HEK293 (cell line): Measurements from ENCODE around the gene SORL1.

Source experiments
- CTCF ChIA-PET: fragments of 350-600 bp; formaldehyde crosslinking; extraction: SDS; loops from one replicate; lab custom pipeline; 2021; ENCODE audit warnings: antibody characterized with exemption; lab: Yijun Ruan, JAX
- POLR2A ChIA-PET: fragments of 300-600 bp; formaldehyde crosslinking; extraction: SDS; loops from one replicate; lab custom pipeline; 2020; ENCODE audit warnings: antibody characterized with exemption, inconsistent platforms; lab: Yijun Ruan, JAX
- H3K27ac ChIP-seq: fragments of 200-500 bp; sonication (Bioruptor generic); 2 replicates; pipeline ENCODE4 v1.5.1; 2014; ENCODE audit warnings: low read depth, low read length, control low read depth, inconsistent platforms; ENCODE audit errors: extremely low read depth
- H3K36me3 ChIP-seq, 2 experiments: fragments of 200-500 bp in 1 of 2; sonication (Bioruptor generic) in 1 of 2; 1 replicate in 1 of 2; 2 replicates in 1 of 2; pipeline ENCODE4 v1.5.1; 2014 to 2017; ENCODE audit warnings: inconsistent platforms in 2 of 2, low read length in 2 of 2; ENCODE audit not compliant: control insufficient read depth in 2 of 2, insufficient read depth in 1 of 2
- H3K4me1 ChIP-seq: fragments of 200-500 bp; sonication (Bioruptor generic); 2 replicates; pipeline ENCODE4 v1.5.1; 2014; ENCODE audit warnings: mild to moderate bottlenecking, low read length, inconsistent platforms; ENCODE audit not compliant: control insufficient read depth, insufficient read depth
- H3K4me3 ChIP-seq: 2 replicates; pipeline ENCODE4 v1.5.1; 2011; ENCODE audit warnings: low read depth, mild to moderate bottlenecking, control low read depth, low read length, moderate library complexity
- H3K9me3 ChIP-seq: fragments of 200-500 bp; sonication (Bioruptor generic); 2 replicates; pipeline ENCODE4 v1.5.1; 2014; ENCODE audit warnings: low read depth, low read length, inconsistent platforms; ENCODE audit not compliant: control insufficient read depth, insufficient read depth
- FEZF1 ChIP-seq: fragments of 450-650 bp; formaldehyde crosslinking; IDR thresholded peaks from 2 replicates; pipeline ENCODE4 v1.5.1; 2016; ENCODE audit warnings: missing biosample characterization, missing genetic modification characterization
- GLIS1 ChIP-seq: fragments of 450-650 bp; formaldehyde crosslinking; IDR thresholded peaks from 2 replicates; pipeline ENCODE4 v1.5.1; 2016; ENCODE audit warnings: missing biosample characterization, missing genetic modification characterization
- YY1 ChIP-seq: fragments of 450-650 bp; formaldehyde crosslinking; IDR thresholded peaks from 2 replicates; pipeline ENCODE4 v1.5.1; 2018; ENCODE audit warnings: missing biosample characterization, missing genetic modification characterization
- ZBTB1 ChIP-seq: fragments of 450-650 bp; formaldehyde crosslinking; IDR thresholded peaks from 2 replicates; pipeline ENCODE4 v1.5.1; 2016; ENCODE audit warnings: missing biosample characterization, missing genetic modification characterization
- ZBTB7A ChIP-seq: fragments of 450-650 bp; formaldehyde crosslinking; IDR thresholded peaks from 2 replicates; pipeline ENCODE4 v1.5.1; 2016; ENCODE audit warnings: low read depth, missing biosample characterization, missing genetic modification characterization
- ZBTB8A ChIP-seq: fragments of 450-650 bp; formaldehyde crosslinking; IDR thresholded peaks from 2 replicates; pipeline ENCODE4 v1.5.1; 2016; ENCODE audit warnings: missing biosample characterization, missing genetic modification characterization
- ZNF214 ChIP-seq: fragments of 450-650 bp; formaldehyde crosslinking; IDR thresholded peaks from 2 replicates; pipeline ENCODE4 v1.5.1; 2017; ENCODE audit warnings: missing biosample characterization, mild to moderate bottlenecking, missing genetic modification characterization, borderline replicate concordance
- ZNF335 ChIP-seq: fragments of 450-650 bp; formaldehyde crosslinking; conservative IDR thresholded peaks from 2 replicates; pipeline ENCODE4 v1.5.1; 2016; ENCODE audit warnings: missing biosample characterization, missing genetic modification characterization
- ZNF350 ChIP-seq: fragments of 450-650 bp; formaldehyde crosslinking; IDR thresholded peaks from 2 replicates; pipeline ENCODE4 v1.5.0; 2017; ENCODE audit warnings: missing biosample characterization, mild to moderate bottlenecking, missing genetic modification characterization
- ZNF423 ChIP-seq: fragments of 450-650 bp; formaldehyde crosslinking; IDR thresholded peaks from 2 replicates; pipeline ENCODE4 v1.5.1; 2016; ENCODE audit warnings: missing biosample characterization, missing genetic modification characterization
- ZNF433 ChIP-seq: fragments of 450-650 bp; formaldehyde crosslinking; IDR thresholded peaks from 2 replicates; pipeline ENCODE4 v1.5.1; 2016; ENCODE audit warnings: missing biosample characterization, missing genetic modification characterization, low read depth
- ZNF501 ChIP-seq: fragments of 450-650 bp; formaldehyde crosslinking; IDR thresholded peaks from 2 replicates; pipeline ENCODE4 v1.5.1; 2016; ENCODE audit warnings: missing biosample characterization, missing genetic modification characterization
- ZNF510 ChIP-seq: fragments of 450-650 bp; formaldehyde crosslinking; IDR thresholded peaks from 2 replicates; pipeline ENCODE4 v1.5.1; 2018; ENCODE audit warnings: mild to moderate bottlenecking, missing genetic modification characterization, missing biosample characterization; ENCODE audit not compliant: insufficient replicate concordance
- ZNF521 ChIP-seq: fragments of 450-650 bp; formaldehyde crosslinking; IDR thresholded peaks from 2 replicates; pipeline ENCODE4 v1.5.1; 2017; ENCODE audit warnings: missing biosample characterization, mild to moderate bottlenecking, missing genetic modification characterization
- ZNF549 ChIP-seq: fragments of 450-650 bp; IDR thresholded peaks from 2 replicates; pipeline ENCODE4 v1.5.1; 2018; ENCODE audit warnings: missing biosample characterization, missing genetic modification characterization, mild to moderate bottlenecking, inconsistent platforms, moderate library complexity
- ZNF560 ChIP-seq: fragments of 450-650 bp; formaldehyde crosslinking; IDR thresholded peaks from 2 replicates; pipeline ENCODE4 v1.5.1; 2017; ENCODE audit warnings: missing biosample characterization, missing genetic modification characterization, borderline replicate concordance
- ZNF571 ChIP-seq: fragments of 450-650 bp; formaldehyde crosslinking; IDR thresholded peaks from 2 replicates; pipeline ENCODE4 v1.5.0; 2017; ENCODE audit warnings: missing biosample characterization, missing genetic modification characterization
- ZNF596 ChIP-seq: fragments of 450-650 bp; IDR thresholded peaks from 2 replicates; pipeline ENCODE4 v1.5.0; 2018; ENCODE audit warnings: missing biosample characterization, mild to moderate bottlenecking, missing genetic modification characterization, moderate library complexity
- ZNF670 ChIP-seq: fragments of 450-650 bp; formaldehyde crosslinking; IDR thresholded peaks from 2 replicates; pipeline ENCODE4 v1.5.1; 2016; ENCODE audit warnings: missing biosample characterization, missing genetic modification characterization, low read depth
- ZNF792 ChIP-seq: fragments of 450-650 bp; formaldehyde crosslinking; IDR thresholded peaks from 2 replicates; pipeline ENCODE4 v1.5.1; 2016; ENCODE audit warnings: missing biosample characterization, missing genetic modification characterization
- ZSCAN30 ChIP-seq: fragments of 450-650 bp; IDR thresholded peaks from 2 replicates; pipeline ENCODE4 v1.5.1; 2018; ENCODE audit warnings: missing biosample characterization, mild to moderate bottlenecking, missing genetic modification characterization, moderate library complexity
- TF ChIP-seq, protein P1 (sequence below): fragments of 450-650 bp; formaldehyde crosslinking; optimal IDR thresholded peaks from 2 replicates; pipeline ENCODE3; 2016; ENCODE audit warnings: missing biosample characterization, mild to moderate bottlenecking, missing genetic modification characterization
- TF ChIP-seq, protein P2 (sequence below): fragments of 450-650 bp; formaldehyde crosslinking; IDR thresholded peaks from 2 replicates; pipeline ENCODE4 v1.5.1; 2016; ENCODE audit warnings: missing biosample characterization, missing genetic modification characterization
- TF ChIP-seq, protein P3 (sequence below): fragments of 450-650 bp; formaldehyde crosslinking; IDR thresholded peaks from 2 replicates; pipeline ENCODE4 v1.5.1; 2016; ENCODE audit warnings: missing biosample characterization, missing genetic modification characterization
- TF ChIP-seq, protein P4 (sequence below): fragments of 450-650 bp; formaldehyde crosslinking; IDR thresholded peaks from 2 replicates; pipeline ENCODE4 v1.5.1; 2016; ENCODE audit warnings: missing biosample characterization, missing genetic modification characterization

The SORL1 gene

GRCh38 chr11:121426476-121427399 is 25.4 kb upstream of the SORL1 start:
- ChIA-PET CTCF (interaction anchor here (0.6 kb wide), 1 partner anchor 21 kb away, joined by 4 read pairs; no protein-coding TSS in a partner anchor), POLR2A (interaction anchor here (0.6 kb wide), 1 partner anchor 771 kb away, joined by 3 read pairs; no protein-coding TSS in a partner anchor)
- Histone ChIP-seq H3K4me1 (peaks cover 3% of the 10 kb centered on the region; the same call in 1 of the 2 replicates), H3K36me3 (no peaks in the 10 kb centered on the region), H3K27ac (no peak overlapping the region), H3K4me3 (peak overlapping the region; percentile 10; the same call in 1 of the 2 replicates), H3K9me3 (no peaks in the 10 kb centered on the region)
- no peak for TF ChIP-seq ZNF510 (tag by site-specific recombination)
- TF ChIP-seq ZNF792: no peak
- peak; percentile 65 for TF ChIP-seq ZNF335
- TF ChIP-seq GLIS1: peak; percentile 18; the same call in 1 of the 2 replicates
- peak; percentile 23; the same call in 1 of the 2 replicates for TF ChIP-seq ZBTB8A (tag by site-specific recombination)
- TF ChIP-seq ZNF670 (tag by site-specific recombination): no peak
- TF ChIP-seq ZNF433 (tag by site-specific recombination): no peak
- TF ChIP-seq, protein P1, sequence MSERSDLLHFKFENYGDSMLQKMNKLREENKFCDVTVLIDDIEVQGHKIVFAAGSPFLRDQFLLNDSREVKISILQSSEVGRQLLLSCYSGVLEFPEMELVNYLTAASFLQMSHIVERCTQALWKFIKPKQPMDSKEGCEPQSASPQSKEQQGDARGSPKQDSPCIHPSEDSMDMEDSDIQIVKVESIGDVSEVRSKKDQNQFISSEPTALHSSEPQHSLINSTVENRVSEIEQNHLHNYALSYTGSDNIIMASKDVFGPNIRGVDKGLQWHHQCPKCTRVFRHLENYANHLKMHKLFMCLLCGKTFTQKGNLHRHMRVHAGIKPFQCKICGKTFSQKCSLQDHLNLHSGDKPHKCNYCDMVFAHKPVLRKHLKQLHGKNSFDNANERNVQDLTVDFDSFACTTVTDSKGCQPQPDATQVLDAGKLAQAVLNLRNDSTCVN: peak; percentile 35
- TF ChIP-seq ZNF596 (tag by site-specific recombination): no peak

DNA sequence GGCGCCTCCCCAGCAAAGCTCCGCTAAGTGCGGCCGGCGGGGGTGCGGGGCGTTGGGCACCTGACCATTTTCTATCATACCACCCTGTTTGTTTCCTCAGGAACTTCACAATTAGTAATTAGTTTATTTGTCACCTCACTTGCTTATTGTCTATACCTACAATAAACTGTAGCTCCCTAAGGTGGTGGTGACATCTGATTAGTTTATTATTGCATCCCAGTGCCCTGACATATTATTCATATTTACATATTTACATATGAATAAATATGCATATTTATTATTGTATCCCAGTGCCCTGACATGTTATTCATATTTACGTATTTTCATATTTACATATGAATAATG is 24.7 kb upstream of the SORL1 start:
- CTCF ChIA-PET: no interaction called here
- H3K9me3 ChIP-seq: no peaks in the 10 kb centered on the region
- POLR2A ChIA-PET: interaction anchor here (0.6 kb wide), 1 partner anchor 772 kb away, joined by 3 read pairs; no protein-coding TSS in a partner anchor
- H3K4me1 ChIP-seq: peaks cover 3% of the 10 kb centered on the region; the same call in 1 of the 2 replicates
- H3K4me3 ChIP-seq: peak overlapping the region; percentile 4; the same call in 1 of the 2 replicates
- H3K36me3 ChIP-seq: no peaks in the 10 kb centered on the region
- H3K27ac ChIP-seq: no peak overlapping the region
- TF ChIP-seq ZNF560 (tag by site-specific recombination) (no peak), YY1 (tag by site-specific recombination) (no peak), ZSCAN30 (tag by site-specific recombination) (no peak), ZNF350 (tag by site-specific recombination) (no peak), ZNF214 (tag by site-specific recombination) (no peak), ZBTB7A (no peak), ZNF571 (no peak), ZBTB1 (no peak), ZNF549 (tag by site-specific recombination) (no peak), ZNF423 (tag by site-specific recombination) (no peak), ZNF501 (tag by site-specific recombination) (no peak), ZNF521 (tag by site-specific recombination) (no peak), FEZF1 (no peak)
- TF ChIP-seq, protein P1: no peak
- TF ChIP-seq, protein P2, sequence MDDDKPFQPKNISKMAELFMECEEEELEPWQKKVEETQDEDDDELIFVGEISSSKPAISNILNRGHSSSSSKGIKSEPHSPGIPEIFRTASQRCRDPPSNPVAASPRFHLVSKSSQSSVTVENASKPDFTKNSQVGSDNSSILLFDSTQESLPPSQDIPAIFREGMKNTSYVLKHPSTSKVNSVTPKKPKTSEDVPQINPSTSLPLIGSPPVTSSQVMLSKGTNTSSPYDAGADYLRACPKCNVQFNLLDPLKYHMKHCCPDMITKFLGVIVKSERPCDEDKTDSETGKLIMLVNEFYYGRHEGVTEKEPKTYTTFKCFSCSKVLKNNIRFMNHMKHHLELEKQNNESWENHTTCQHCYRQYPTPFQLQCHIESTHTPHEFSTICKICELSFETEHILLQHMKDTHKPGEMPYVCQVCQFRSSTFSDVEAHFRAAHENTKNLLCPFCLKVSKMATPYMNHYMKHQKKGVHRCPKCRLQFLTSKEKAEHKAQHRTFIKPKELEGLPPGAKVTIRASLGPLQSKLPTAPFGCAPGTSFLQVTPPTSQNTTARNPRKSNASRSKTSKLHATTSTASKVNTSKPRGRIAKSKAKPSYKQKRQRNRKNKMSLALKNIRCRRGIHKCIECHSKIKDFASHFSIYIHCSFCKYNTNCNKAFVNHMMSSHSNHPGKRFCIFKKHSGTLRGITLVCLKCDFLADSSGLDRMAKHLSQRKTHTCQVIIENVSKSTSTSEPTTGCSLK (tag by site-specific recombination): no peak
- TF ChIP-seq, protein P3, sequence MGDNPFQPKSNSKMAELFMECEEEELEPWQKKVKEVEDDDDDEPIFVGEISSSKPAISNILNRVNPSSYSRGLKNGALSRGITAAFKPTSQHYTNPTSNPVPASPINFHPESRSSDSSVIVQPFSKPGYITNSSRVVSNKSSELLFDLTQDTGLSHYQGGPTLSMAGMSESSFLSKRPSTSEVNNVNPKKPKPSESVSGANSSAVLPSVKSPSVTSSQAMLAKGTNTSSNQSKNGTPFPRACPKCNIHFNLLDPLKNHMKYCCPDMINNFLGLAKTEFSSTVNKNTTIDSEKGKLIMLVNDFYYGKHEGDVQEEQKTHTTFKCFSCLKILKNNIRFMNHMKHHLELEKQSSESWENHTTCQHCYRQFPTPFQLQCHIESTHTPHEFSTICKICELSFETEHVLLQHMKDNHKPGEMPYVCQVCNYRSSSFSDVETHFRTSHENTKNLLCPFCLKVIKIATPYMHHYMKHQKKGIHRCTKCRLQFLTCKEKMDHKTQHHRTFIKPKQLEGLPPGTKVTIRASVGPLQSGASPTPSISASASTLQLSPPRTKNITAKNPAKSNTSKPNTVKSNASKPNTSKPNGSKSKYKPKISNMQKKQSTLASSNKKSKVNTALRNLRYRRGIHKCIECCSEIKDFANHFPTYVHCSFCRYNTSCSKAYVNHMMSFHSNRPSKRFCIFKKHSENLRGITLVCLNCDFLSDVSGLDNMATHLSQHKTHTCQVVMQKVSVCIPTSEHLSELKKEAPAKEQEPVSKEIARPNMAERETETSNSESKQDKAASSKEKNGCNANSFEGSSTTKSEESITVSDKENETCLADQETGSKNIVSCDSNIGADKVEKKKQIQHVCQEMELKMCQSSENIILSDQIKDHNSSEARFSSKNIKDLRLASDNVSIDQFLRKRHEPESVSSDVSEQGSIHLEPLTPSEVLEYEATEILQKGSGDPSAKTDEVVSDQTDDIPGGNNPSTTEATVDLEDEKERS (tag by site-specific recombination): no peak
- TF ChIP-seq, protein P4, sequence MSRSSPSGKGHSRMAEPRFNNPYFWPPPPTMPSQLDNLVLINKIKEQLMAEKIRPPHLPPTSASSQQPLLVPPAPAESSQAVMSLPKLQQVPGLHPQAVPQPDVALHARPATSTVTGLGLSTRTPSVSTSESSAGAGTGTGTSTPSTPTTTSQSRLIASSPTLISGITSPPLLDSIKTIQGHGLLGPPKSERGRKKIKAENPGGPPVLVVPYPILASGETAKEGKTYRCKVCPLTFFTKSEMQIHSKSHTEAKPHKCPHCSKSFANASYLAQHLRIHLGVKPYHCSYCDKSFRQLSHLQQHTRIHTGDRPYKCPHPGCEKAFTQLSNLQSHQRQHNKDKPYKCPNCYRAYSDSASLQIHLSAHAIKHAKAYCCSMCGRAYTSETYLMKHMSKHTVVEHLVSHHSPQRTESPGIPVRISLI: no peak
